GM23248 (cell line): Measurements from ENCODE around the gene NPFFR1. TPM values are rescaled to one million over a fixed set of nuclear protein-coding genes. Genes with fewer than 3 reads are reported as not detected.
A peak's percentile ranks its signal among the peaks of the same experiment; 100 is the strongest.

Experiments used
- DNase-seq: peaks from one replicate; pipeline ENCODE4 v3.0.0-alpha.2; 2015
- H2AFZ ChIP-seq: fragments of 200-600 bp; sonication (generic); 2 replicates; pipeline ENCODE4 v1.6.1; 2016; ENCODE audit warnings: antibody characterized with exemption
- H3F3A ChIP-seq: fragments of 200-600 bp; sonication (generic); 2 replicates; pipeline ENCODE4 v1.6.1; 2016; ENCODE audit warnings: mild to moderate bottlenecking, antibody characterized with exemption, mixed run types; ENCODE audit not compliant: insufficient read depth
- H3K27ac ChIP-seq: fragments of 200-600 bp; sonication (generic); 2 replicates; pipeline ENCODE4 v1.5.1; 2016; ENCODE audit warnings: mild to moderate bottlenecking
- H3K27me3 ChIP-seq: fragments of 200-600 bp; sonication (generic); replicated peaks from 2 replicates; pipeline ENCODE4 v1.6.1; 2016; ENCODE audit warnings: mild to moderate bottlenecking; ENCODE audit not compliant: insufficient read depth
- H3K36me3 ChIP-seq: fragments of 200-600 bp; sonication (generic); 2 replicates; pipeline ENCODE4 v1.6.1; 2016; ENCODE audit warnings: low read depth, mild to moderate bottlenecking
- H3K4me1 ChIP-seq: fragments of 200-600 bp; sonication (generic); 2 replicates; pipeline ENCODE4 v1.6.1; 2016; ENCODE audit warnings: mild to moderate bottlenecking; ENCODE audit not compliant: insufficient read depth
- H3K4me2 ChIP-seq: fragments of 200-600 bp; sonication (generic); one replicate; pipeline ENCODE4 v1.6.1; 2016; ENCODE audit warnings: mild to moderate bottlenecking; ENCODE audit not compliant: unreplicated experiment
- H3K4me3 ChIP-seq: fragments of 200-600 bp; sonication (generic); 2 replicates; pipeline ENCODE4 v1.5.1; 2016; ENCODE audit warnings: mild to moderate bottlenecking
- H3K79me2 ChIP-seq: fragments of 200-600 bp; sonication (generic); 2 replicates; pipeline ENCODE4 v1.6.1; 2016; ENCODE audit warnings: mild to moderate bottlenecking; ENCODE audit not compliant: insufficient read depth
- H3K9ac ChIP-seq: fragments of 200-600 bp; sonication (generic); 2 replicates; pipeline ENCODE4 v1.6.1; 2016; ENCODE audit warnings: mild to moderate bottlenecking
- H3K9me2 ChIP-seq: fragments of 200-600 bp; sonication (generic); 2 replicates; pipeline ENCODE4 v1.6.1; 2016; ENCODE audit warnings: mixed run types, mild to moderate bottlenecking, moderate library complexity; ENCODE audit not compliant: insufficient read depth
- H3K9me3 ChIP-seq: fragments of 200-600 bp; sonication (generic); one replicate; pipeline ENCODE4 v1.6.1; 2017; ENCODE audit warnings: low read depth
- H4K20me1 ChIP-seq: fragments of 200-600 bp; sonication (generic); 2 replicates; pipeline ENCODE4 v1.6.0; 2016; ENCODE audit not compliant: insufficient read depth
- EZH2 ChIP-seq: fragments of 200-600 bp; sonication (generic); IDR thresholded peaks from 2 replicates; pipeline ENCODE4 v1.6.1; 2018; ENCODE audit warnings: antibody characterized with exemption, mild to moderate bottlenecking; ENCODE audit not compliant: insufficient read depth, poor library complexity, severe bottlenecking
- EZH2phosphoT487 ChIP-seq: fragments of 200-600 bp; sonication (generic); IDR thresholded peaks from 2 replicates; pipeline ENCODE4 v1.6.1; 2018; ENCODE audit warnings: antibody characterized with exemption, moderate library complexity, mild to moderate bottlenecking, low read depth; ENCODE audit not compliant: insufficient read depth
- WGBS, 2 experiments: methylation state at CpG; one replicate each; pipeline ENCODE4 v1.1.6; 2015 to 2017; ENCODE audit warnings: low lambda C conversion rate in 2 of 2, low coverage in 1 of 2; ENCODE audit errors: missing lambda C conversion rate in 2 of 2; 5-methylcytosine and 5-hydroxymethylcytosine counted together
- in situ Hi-C: fragments of 300-500 bp; cut with MboI; formaldehyde crosslinking; loops from 2 replicates; pipeline ENCODE4 v1.15.0; 2020
- polyA plus RNA-seq: library from polyadenylated mRNA; unstranded; fragments of >200 nt; fragmentation: Nextera tagmentation; extraction: Ambion mirVana; gene quantifications from 2 replicates; pipeline ENCODE4 v1.2.1, GENCODE V29; 2016
- total RNA-seq: library from RNA; depleted of rRNA; stranded (reverse); fragments of >200 nt; shearing (Covaris generic); gene quantifications from 2 replicates; pipeline ENCODE4 v1.2.3, GENCODE V29; 2014

NPFFR1 gene
- total and polyA plus RNA-seq, 2 experiments from 2014 or later: not detected

DNA sequence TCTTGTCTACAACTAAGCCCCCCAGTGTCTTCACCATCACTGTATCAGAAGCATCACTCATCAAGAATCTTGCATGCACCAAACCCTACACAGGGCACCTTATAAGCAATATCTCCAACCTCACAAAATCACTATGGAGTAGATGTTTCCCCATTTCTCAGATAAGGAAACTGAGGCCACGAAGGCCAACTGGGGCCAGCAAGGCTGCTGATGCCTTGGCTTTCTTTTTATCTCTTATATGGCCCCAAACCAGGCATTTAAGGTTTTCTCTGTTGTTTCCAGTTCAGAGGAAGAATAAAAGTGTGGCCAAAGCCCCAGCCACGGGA is 47.3 kb upstream of the NPFFR1 start:
- WGBS, 2 experiments: 75 to 80% methylated on average over 2 of the region's 2 CpGs
- H3K36me3 ChIP-seq: no peaks in the 10 kb centered on the region
- in situ Hi-C loops: no loop called here
- H3K9me2 ChIP-seq: no peaks in the 10 kb centered on the region
- DNase-seq: no peak
- H3K79me2 ChIP-seq: no peaks in the 10 kb centered on the region
- no peak for TF ChIP-seq EZH2phosphoT487
- TF ChIP-seq EZH2: no peak
- no peaks in the 10 kb centered on the region for H3K9me3 ChIP-seq
- H3K4me1 ChIP-seq: peaks cover 15% of the 10 kb centered on the region
- no peak overlapping the region for H3K27ac ChIP-seq
- H3K27me3 ChIP-seq: no peaks in the 10 kb centered on the region
- peaks cover 22% of the 10 kb centered on the region; the same call in 1 of the 2 replicates for H3F3A ChIP-seq
- no peaks in the 10 kb centered on the region for H4K20me1 ChIP-seq
- H3K9ac ChIP-seq: no peak overlapping the region
- 0 out of 2 replicates have a peak overlapping the region, but pooled peaks have one; percentile 37 for H2AFZ ChIP-seq
- no peak overlapping the region for H3K4me2 ChIP-seq
- no peak overlapping the region for H3K4me3 ChIP-seq

DNA sequence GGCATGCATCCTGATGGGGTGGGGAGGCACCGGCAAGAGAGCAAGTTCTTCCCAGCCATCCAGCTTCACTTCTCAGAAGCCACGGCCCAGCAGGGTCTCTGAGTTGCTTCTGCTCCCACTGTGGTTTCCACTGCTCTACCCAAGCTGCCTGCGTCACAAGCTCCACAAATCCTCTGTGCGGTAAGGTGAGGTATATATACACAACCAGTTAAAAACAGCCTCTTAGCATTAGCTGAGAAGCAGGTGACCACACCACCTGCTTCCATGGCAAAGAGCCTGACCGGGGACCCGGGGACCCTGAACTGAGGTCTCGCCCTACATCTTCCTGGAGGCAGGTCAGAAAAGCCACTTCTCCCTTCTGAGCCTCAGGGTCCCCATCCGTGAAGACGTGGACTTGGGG is 46.9 kb upstream of the NPFFR1 start:
- H3F3A ChIP-seq: peaks cover 22% of the 10 kb centered on the region; the same call in 1 of the 2 replicates
- no peak for DNase-seq
- H3K9me3 ChIP-seq: no peaks in the 10 kb centered on the region
- in situ Hi-C loops: no loop called here
- no peaks in the 10 kb centered on the region for H3K36me3 ChIP-seq
- no peak overlapping the region for H3K4me3 ChIP-seq
- peaks cover 15% of the 10 kb centered on the region for H3K4me1 ChIP-seq
- H3K9me2 ChIP-seq: no peaks in the 10 kb centered on the region
- 87% methylated on average over 9 of the region's 9 CpGs for WGBS, 2 experiments
- H3K27me3 ChIP-seq: no peaks in the 10 kb centered on the region
- H3K27ac ChIP-seq: no peak overlapping the region
- H3K9ac ChIP-seq: no peak overlapping the region
- H3K79me2 ChIP-seq: no peaks in the 10 kb centered on the region
- TF ChIP-seq EZH2phosphoT487 (no peak), EZH2 (no peak)
- H2AFZ ChIP-seq: no peak overlapping the region
- no peaks in the 10 kb centered on the region for H4K20me1 ChIP-seq
- H3K4me2 ChIP-seq: no peak overlapping the region

DNA sequence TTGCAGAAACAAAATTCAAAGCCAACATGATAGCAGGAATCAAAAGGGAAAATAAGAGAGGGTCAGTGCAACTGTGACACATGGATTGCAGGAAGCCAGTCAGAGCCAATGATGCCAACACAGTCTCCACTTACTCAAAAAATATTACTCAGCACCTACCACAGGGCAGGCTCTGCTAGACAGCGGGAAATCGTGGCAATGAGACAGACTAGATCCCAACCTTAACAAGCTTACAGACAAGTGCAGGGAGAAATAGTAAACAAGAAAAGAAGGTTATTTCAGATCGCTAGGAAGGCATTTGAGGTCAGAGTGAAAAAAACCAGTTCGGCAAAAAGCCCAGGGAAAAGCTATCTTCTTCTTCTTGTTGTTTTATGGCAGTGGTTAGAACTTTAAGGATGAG is 45.2 kb upstream of the NPFFR1 start:
- no peak overlapping the region for H3K4me2 ChIP-seq
- H3K36me3 ChIP-seq: no peaks in the 10 kb centered on the region
- H3K79me2 ChIP-seq: no peaks in the 10 kb centered on the region
- no peaks in the 10 kb centered on the region for H3K9me2 ChIP-seq
- no peaks in the 10 kb centered on the region for H4K20me1 ChIP-seq
- H3F3A ChIP-seq: peaks cover 22% of the 10 kb centered on the region; the same call in 1 of the 2 replicates
- no peak overlapping the region for H2AFZ ChIP-seq
- H3K27me3 ChIP-seq: no peaks in the 10 kb centered on the region
- 53 to 67% methylated on average over 4 of the region's 4 CpGs for WGBS, 2 experiments
- no peak overlapping the region for H3K4me3 ChIP-seq
- H3K9me3 ChIP-seq: no peaks in the 10 kb centered on the region
- in situ Hi-C loops: no loop called here
- H3K9ac ChIP-seq: no peak overlapping the region
- no peak overlapping the region for H3K27ac ChIP-seq
- H3K4me1 ChIP-seq: peaks cover 15% of the 10 kb centered on the region
- TF ChIP-seq EZH2 (no peak), EZH2phosphoT487 (no peak)
- peak; percentile 78 for DNase-seq

DNA sequence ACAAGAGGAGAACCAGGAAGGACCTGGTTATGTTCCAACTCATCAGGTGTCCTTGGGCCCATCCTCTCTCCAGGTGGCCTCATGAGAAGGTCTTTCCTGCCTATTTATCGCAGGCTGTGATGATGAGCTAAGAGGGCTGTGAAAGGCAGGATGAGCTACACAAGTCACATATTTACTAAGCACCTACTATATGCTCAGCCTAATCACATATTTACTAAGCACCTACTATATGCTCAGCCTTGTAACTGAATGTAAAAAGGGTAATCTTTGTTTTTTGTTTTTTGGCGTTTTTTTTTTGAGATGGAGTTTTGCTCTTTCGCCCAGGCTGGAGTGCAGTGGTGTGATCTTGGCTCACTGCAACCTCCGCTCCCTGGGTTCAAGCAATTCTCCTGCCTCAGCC is 44.2 kb upstream of the NPFFR1 start:
- in situ Hi-C loops: no loop called here
- Histone ChIP-seq H3K36me3 (no peaks in the 10 kb centered on the region), H4K20me1 (no peaks in the 10 kb centered on the region), H3K9ac (no peak overlapping the region), H3K27me3 (no peaks in the 10 kb centered on the region), H3K9me2 (no peaks in the 10 kb centered on the region), H3K9me3 (no peaks in the 10 kb centered on the region), H3K4me3 (no peak overlapping the region), H3K79me2 (no peaks in the 10 kb centered on the region), H3K4me2 (no peak overlapping the region), H2AFZ (no peak overlapping the region), H3F3A (peaks cover 22% of the 10 kb centered on the region; the same call in 1 of the 2 replicates), H3K27ac (no peak overlapping the region), H3K4me1 (peaks cover 15% of the 10 kb centered on the region)
- no peak for DNase-seq
- 98 to 100% methylated on average over 3 to 4 of the region's 4 CpGs for WGBS, 2 experiments
- TF ChIP-seq EZH2phosphoT487 (no peak), EZH2 (no peak)
